NCI-H774 (cell line): Measurements from ENCODE around the gene RBFOX2.
"Not testable (repeated sequence)": the region's sequence is repeated elsewhere in the genome, so short reads cannot be mapped to it uniquely, and the experiment has no call there.

Experiments
- DNase-seq: peaks from one replicate; lab custom pipeline; 2025; lab: John Stamatoyannopoulos, UW

Gene RBFOX2

GRCh38 chr22:35821654-35822053 lies 207.0 kb downstream of the RBFOX2 start:
- no peak for DNase-seq

DNA sequence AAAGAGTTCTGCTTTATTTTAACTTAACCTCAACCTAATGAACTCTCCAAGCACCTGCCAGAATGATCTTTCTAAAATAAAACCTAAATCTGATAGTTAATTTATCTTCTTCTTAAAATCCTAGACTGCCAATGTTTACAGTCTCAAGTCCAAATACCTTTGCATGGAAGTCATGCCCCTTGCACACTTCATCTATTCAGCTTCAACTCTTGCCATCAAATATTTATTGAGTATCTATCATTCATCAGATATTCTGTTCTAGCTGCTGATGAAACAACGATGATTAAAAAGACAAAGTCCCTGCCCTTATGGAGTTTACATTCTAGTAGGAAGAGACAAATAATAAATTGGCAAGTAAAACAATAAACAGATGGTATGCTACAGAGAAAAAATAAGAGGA lies 209.2 kb downstream of the RBFOX2 start:
- DNase-seq, result no peak

DNA sequence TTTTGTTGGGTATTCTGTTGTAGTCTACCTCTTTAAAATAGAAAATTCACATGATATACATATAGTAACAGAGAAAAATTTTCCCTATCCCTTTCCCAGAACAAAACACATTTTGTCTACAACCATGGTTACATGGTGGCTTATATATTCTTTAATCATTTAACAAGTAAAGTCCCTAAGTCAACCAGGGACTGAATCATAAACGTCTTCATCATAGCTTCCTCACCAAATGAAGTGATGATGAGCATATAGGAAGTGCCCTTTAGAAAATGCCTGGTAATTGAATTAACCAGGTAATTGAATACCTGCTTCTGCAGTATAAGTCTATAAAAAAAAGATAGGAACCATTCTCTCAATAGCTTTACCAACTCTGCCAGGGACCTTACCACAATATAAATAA lies 209.7 kb downstream of the RBFOX2 start:
- no peak for DNase-seq

- DNase-seq, result no peak
Observed at GRCh38 chr22:35812600-35812999, 216.0 kb downstream of the RBFOX2 start.

- no peak for DNase-seq
Observed at GRCh38 chr22:35811670-35812069, 217.0 kb downstream of the RBFOX2 start.

DNA sequence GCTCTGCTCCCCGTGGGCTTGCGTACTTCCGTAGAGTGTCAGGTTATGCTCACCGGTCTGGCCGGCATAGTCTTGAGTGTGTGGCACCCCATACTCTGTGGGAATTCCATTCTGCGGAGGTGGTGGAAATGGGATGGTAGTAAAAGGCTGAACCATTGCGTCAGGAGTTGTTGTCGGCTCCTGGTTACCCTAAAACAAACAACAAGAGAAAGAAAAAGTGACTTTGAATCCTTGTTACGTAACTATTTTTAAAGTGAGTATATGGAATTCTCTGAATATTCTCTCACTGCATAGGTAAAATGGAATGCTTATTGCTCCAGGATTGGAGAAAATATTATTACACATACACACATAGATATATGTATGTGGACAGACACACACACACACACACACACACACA lies 218.8 kb downstream of the RBFOX2 start:
- DNase-seq, result no peak

DNA sequence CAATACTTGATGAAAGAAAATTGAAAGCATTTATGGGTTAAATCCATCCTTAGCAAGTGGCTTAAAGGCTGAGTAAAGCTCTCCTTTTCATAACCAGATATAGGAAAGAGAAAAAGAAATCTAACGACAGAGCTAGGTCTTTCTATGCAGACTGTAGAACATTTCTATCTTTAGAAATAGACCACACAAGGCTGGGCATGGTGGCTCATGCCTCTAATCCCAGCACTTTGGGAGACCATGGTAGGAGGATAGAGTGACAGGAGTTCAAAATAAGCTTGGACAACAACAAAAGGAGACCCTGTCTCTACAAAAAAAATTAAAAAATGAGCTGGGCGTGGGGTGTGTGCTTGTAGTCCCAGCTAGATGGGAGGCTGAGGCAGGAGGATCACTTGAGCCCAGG lies 220.2 kb downstream of the RBFOX2 start:
- DNase-seq, result no peak

DNA sequence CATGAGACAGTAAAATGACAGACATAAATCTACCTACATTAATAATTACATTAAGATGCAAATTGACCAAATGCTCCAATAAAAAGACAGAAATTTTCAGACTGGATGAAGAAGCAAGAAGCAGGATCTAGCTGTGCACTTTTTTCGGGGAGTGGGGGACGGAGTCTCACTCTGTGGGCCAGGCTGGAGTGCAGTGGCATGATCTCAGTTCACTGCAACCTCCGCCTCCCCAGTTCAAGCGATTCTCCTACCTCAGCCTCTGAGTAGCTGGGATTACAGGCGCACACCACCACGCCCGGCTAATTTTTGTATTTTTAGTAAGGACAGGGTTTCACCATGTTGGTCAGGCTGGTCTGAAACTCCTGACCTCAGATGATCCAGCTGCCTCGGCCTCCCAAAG lies 222.0 kb downstream of the RBFOX2 start:
- DNase-seq, result not testable (repeated sequence)

DNA sequence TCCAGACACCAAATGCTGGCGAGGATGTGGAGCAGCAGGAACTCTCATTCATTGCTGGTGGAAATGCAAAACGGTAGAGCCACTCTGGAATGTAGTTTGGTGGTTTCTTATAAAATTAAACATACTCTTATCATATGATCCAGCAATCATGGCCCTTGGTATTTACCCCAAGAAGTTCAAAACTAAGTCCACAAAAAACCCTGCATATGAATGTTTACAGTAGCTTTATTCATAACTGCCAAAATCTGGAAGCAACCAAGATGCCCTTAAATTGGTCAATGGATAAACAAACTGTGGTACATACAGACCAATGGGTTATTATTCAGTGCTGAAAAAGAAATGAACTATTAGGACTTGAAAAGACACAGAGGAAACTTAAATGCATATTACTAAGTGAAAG lies 223.2 kb downstream of the RBFOX2 start:
- no peak for DNase-seq

- DNase-seq, result no peak
Observed at GRCh38 chr22:35804421-35804820, 224.2 kb downstream of the RBFOX2 start.

GRCh38 chr22:35802885-35803284 lies 225.7 kb downstream of the RBFOX2 start:
- no peak for DNase-seq

GRCh38 chr22:35801301-35801700 lies 227.3 kb downstream of the RBFOX2 start:
- DNase-seq, result not testable (repeated sequence)

DNA sequence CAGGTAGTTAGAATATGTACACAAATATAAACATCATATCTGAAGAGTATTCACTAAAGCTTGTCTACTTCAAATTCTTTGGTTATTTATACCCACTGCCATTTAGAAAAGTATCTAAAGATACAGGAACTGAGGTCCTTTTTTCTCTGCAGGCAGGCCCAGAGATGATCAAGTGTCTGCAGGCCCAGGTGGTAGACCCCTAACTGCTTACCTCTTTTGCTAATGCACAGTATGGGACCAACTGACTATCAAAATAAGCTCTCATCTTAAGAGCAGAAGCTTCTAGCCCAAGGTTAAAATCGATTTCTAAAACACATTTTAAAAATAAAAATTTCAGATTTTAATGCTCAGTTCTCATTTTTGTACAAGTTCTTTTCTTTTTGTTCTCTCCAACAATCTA lies 229.5 kb downstream of the RBFOX2 start:
- DNase-seq, result no peak

DNA sequence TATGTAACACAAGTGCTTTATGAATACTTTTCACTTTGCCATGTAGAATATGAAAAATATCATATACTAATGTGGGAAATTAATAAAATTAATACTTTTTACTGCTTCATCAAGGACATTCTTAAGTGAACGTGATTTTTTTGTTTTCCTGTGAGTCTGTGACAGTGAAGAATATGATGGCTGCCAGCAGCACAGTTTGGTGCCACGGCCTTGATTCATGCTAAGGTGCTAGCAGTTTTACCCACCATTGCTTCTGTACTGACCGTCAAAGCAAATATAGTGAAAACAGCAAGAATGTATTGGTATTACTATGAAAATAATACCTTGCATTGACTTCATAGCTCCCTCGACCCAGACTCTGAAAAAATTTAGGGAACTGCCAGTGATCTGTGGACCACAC lies 231.2 kb downstream of the RBFOX2 start:
- DNase-seq, result no peak

- DNase-seq, result no peak
Observed at GRCh38 chr22:35795476-35795875, 233.1 kb downstream of the RBFOX2 start.

DNA sequence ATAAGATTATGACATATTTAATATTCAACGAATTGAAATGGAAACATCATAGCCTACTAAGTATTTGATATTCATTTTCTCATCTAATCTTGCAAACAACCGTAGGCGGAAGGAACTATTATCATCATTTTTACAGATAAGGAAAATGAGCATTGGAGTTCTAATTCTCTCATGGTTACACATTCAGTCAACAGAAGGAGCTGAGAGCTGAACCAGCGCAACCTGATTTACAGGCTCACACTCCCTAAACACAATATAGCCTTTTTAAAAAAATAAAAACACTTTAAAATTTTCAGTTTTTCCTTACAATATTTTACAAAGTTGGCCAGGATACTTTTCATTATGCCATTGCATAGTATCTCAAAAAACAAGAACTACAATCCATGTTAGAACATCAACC lies 236.1 kb downstream of the RBFOX2 start:
- no peak for DNase-seq

GRCh38 chr22:35791788-35792187 lies 236.8 kb downstream of the RBFOX2 start:
- not testable (repeated sequence) for DNase-seq

- no peak for DNase-seq
Observed at GRCh38 chr22:35785181-35785923, 243.3 kb downstream of the RBFOX2 start.

GRCh38 chr22:35784633-35785032 lies 244.0 kb downstream of the RBFOX2 start:
- no peak for DNase-seq

GRCh38 chr22:35783943-35784614 lies 244.5 kb downstream of the RBFOX2 start:
- no peak for DNase-seq

DNA sequence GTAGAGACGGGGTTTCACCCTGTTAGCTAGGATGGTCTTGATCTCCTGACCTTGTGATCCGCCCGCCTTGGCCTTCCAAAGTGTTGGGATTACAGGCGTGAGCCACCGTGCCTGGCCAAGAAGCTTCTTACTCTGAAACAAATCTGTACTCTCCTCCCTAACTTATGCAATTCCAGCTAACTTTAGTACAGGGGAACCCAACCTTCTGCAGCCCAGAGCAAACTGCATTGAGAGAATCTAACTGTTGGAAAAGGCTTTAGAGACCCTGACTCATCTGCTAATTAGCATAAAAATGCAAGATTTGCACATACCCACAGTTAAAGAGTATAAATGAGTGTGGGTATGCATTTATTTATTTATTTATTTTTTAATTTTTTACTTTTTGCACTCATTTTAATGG lies 246.1 kb downstream of the RBFOX2 start:
- DNase-seq, result no peak

- no peak for DNase-seq
Observed at GRCh38 chr22:35781898-35782297, 246.7 kb downstream of the RBFOX2 start.

DNA sequence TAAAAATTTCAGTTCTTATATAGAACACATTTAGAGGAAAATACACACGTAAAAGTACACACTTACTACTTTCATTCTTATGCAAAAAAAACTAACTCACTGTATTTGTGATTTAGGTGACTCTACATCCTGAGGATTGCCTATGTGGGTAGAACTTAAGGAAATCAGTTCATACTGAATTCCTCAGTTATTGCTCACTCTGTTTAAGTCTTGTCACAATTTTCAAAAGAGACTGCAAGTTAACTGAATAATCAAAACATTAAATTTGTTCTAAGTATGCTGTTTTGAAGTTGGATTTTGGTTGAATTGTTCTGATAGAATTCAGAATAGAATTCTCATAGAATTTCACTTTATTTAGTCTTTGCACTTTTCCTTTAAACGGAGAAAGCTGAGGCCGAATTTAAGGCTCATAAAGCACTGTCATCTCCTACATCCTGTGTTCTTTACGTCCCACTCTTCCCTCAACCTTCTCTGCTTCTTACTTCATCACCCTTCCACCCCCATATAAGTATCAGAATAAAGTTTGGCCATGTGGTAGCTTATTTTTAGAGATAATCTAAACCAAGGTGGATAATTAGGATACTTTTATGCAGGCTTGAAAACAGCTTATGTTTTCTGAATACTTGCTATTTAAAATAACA lies 251.2 kb downstream of the RBFOX2 start:
- no peak for DNase-seq
